Measurements from ENCODE around the gene PLPP3.

GRCh38 chr1:56578963-56579875, at the start of gene PLPP3:
- no peak for TF ChIP-seq EZH2phosphoT487 (IDR thresholded peaks at IDR 0.05; ENCODE audit: low read depth, severe bottlenecking, unreplicated experiment)
- TF ChIP-seq EZH2 (IDR thresholded peaks at IDR 0.05; ENCODE audit: borderline replicate concordance): no peak
